H9 (cell line): ENCODE data around the gene LYST. TPM values are rescaled to one million over a fixed set of nuclear protein-coding genes. Genes with fewer than 3 reads are reported as not detected.

Experiments
- DNase-seq: peaks from one replicate; pipeline ENCODE4 v3.0.0-alpha.2; 2017
- H2AFZ ChIP-seq: one replicate; pipeline ENCODE4 v1.6.1; 2013; ENCODE audit warnings: mild to moderate bottlenecking, low read length, control low read depth, moderate library complexity
- H2AK5ac ChIP-seq: 2 replicates; pipeline ENCODE4 v1.6.1; 2013; ENCODE audit warnings: low read length, control low read depth, mixed read lengths; ENCODE audit not compliant: insufficient read length
- H2BK120ac ChIP-seq: one replicate; pipeline ENCODE4 v1.6.1; 2013; ENCODE audit warnings: low read depth, mild to moderate bottlenecking, low read length, control low read depth, inconsistent platforms; ENCODE audit not compliant: poor library complexity, severe bottlenecking
- H2BK12ac ChIP-seq: 2 replicates; pipeline ENCODE4 v1.6.1; 2013; ENCODE audit warnings: low read length, control low read depth, mixed read lengths, low read depth; ENCODE audit not compliant: insufficient read length
- H2BK15ac ChIP-seq: 2 replicates; pipeline ENCODE4 v1.6.1; 2013; ENCODE audit warnings: low read depth, low read length, control low read depth
- H2BK20ac ChIP-seq: one replicate; pipeline ENCODE4 v1.6.1; 2013; ENCODE audit warnings: low read depth, mild to moderate bottlenecking, low read length, control low read depth, inconsistent platforms; ENCODE audit not compliant: poor library complexity, severe bottlenecking
- H2BK5ac ChIP-seq: 2 replicates; pipeline ENCODE4 v1.6.1; 2013; ENCODE audit warnings: low read length, control low read depth, mixed read lengths; ENCODE audit not compliant: insufficient read length
- H3K14ac ChIP-seq: 2 replicates; pipeline ENCODE4 v1.6.1; 2013; ENCODE audit warnings: low read length, control low read depth; ENCODE audit not compliant: insufficient read depth
- H3K18ac ChIP-seq: 2 replicates; pipeline ENCODE4 v1.6.1; 2013; ENCODE audit warnings: low read depth, mild to moderate bottlenecking, mixed read lengths, low read length, control low read depth; ENCODE audit not compliant: insufficient read length
- H3K23ac ChIP-seq: 2 replicates; pipeline ENCODE4 v1.6.1; 2013; ENCODE audit warnings: low read length, control low read depth, mixed read lengths, low read depth; ENCODE audit not compliant: insufficient read length
- H3K23me2 ChIP-seq: 2 replicates; pipeline ENCODE4 v1.6.1; 2013; ENCODE audit warnings: low read depth, mild to moderate bottlenecking, mixed read lengths, low read length, control low read depth; ENCODE audit not compliant: insufficient read length, poor library complexity, severe bottlenecking
- H3K27ac ChIP-seq: 2 replicates; pipeline ENCODE4 v1.5.1; 2013; ENCODE audit warnings: low read length, control low read depth, mixed read lengths, low read depth; ENCODE audit not compliant: insufficient read length
- H3K27me3 ChIP-seq: 2 replicates; pipeline ENCODE4 v1.6.1; 2013; ENCODE audit warnings: low read length, control low read depth, inconsistent platforms; ENCODE audit not compliant: insufficient read depth
- H3K4ac ChIP-seq: 2 replicates; pipeline ENCODE4 v1.6.1; 2013; ENCODE audit warnings: low read depth, mild to moderate bottlenecking, control low read depth, inconsistent platforms, low read length, moderate library complexity
- H3K4me1 ChIP-seq: 2 replicates; pipeline ENCODE4 v1.6.1; 2013; ENCODE audit warnings: low read length, control low read depth, inconsistent platforms; ENCODE audit not compliant: insufficient read depth
- H3K4me2 ChIP-seq: 2 replicates; pipeline ENCODE4 v1.6.1; 2013; ENCODE audit warnings: low read length, control low read depth, mixed read lengths; ENCODE audit not compliant: insufficient read length, insufficient read depth
- H3K56ac ChIP-seq: 2 replicates; pipeline ENCODE4 v1.6.1; 2013; ENCODE audit warnings: low read depth, mild to moderate bottlenecking, mixed read lengths, low read length, control low read depth; ENCODE audit not compliant: insufficient read length
- H3K79me1 ChIP-seq: 2 replicates; pipeline ENCODE4 v1.6.1; 2013; ENCODE audit warnings: low read depth, mild to moderate bottlenecking, moderate library complexity, low read length, control low read depth, inconsistent platforms; ENCODE audit not compliant: insufficient read depth, poor library complexity, severe bottlenecking
- H3K79me2 ChIP-seq: 2 replicates; pipeline ENCODE4 v1.6.1; 2013; ENCODE audit warnings: low read length, control low read depth, inconsistent platforms; ENCODE audit not compliant: insufficient read depth
- H3K9ac ChIP-seq: 2 replicates; pipeline ENCODE4 v1.6.1; 2013; ENCODE audit warnings: low read length, control low read depth, mixed read lengths; ENCODE audit not compliant: insufficient read length; ENCODE audit errors: extremely low read depth
- H3K9me3 ChIP-seq: one replicate; pipeline ENCODE4 v1.6.1; 2013; ENCODE audit warnings: low read depth, low read length, inconsistent platforms; ENCODE audit not compliant: control insufficient read depth
- H3T11ph ChIP-seq: one replicate; pipeline ENCODE4 v1.6.1; 2013; ENCODE audit warnings: mild to moderate bottlenecking, low read length, control low read depth, inconsistent platforms
- H4K20me1 ChIP-seq: one replicate; pipeline ENCODE4 v1.6.1; 2013; ENCODE audit not compliant: control insufficient read depth, insufficient read length, insufficient read depth
- H4K5ac ChIP-seq: 2 replicates; pipeline ENCODE4 v1.6.1; 2013; ENCODE audit warnings: low read depth, mild to moderate bottlenecking, mixed read lengths, low read length, control low read depth; ENCODE audit not compliant: insufficient read length
- H4K8ac ChIP-seq: replicated peaks from 2 replicates; pipeline ENCODE4 v1.6.1; 2013; ENCODE audit warnings: low read length, control low read depth, mixed read lengths, low read depth; ENCODE audit not compliant: insufficient read length
- H4K91ac ChIP-seq: 2 replicates; pipeline ENCODE4 v1.6.1; 2013; ENCODE audit warnings: low read depth, mild to moderate bottlenecking, moderate library complexity, mixed read lengths, low read length, control low read depth; ENCODE audit not compliant: insufficient read length
- H3K27ac Mint-ChIP-seq, 3 experiments: 2 replicates in 2 of 3; 3 replicates in 1 of 3; pipeline ENCODE4 v1.8.0; 2020 to 2021; ENCODE audit warnings: mixed read lengths in 3 of 3, mild to moderate bottlenecking in 1 of 3, moderate library complexity in 1 of 3
- H3K27me3 Mint-ChIP-seq: 2 replicates; pipeline ENCODE4 v1.8.0; 2021; ENCODE audit warnings: low read depth, mild to moderate bottlenecking, moderate library complexity, mixed read lengths
- H3K36me3 Mint-ChIP-seq, 3 experiments: 2 replicates in 2 of 3; 3 replicates in 1 of 3; pipeline ENCODE4 v1.8.0; 2020 to 2021; ENCODE audit warnings: low read depth in 3 of 3, mixed read lengths in 3 of 3; ENCODE audit not compliant: insufficient read depth in 1 of 3
- H3K4me1 Mint-ChIP-seq, 2 experiments: 2 replicates each; pipeline ENCODE4 v1.8.0; 2020; ENCODE audit warnings: mixed read lengths in 2 of 2
- H3K4me3 Mint-ChIP-seq, 2 experiments: 2 replicates in 1 of 2; 3 replicates in 1 of 2; pipeline ENCODE4 v1.8.0; 2020 to 2021; ENCODE audit warnings: mild to moderate bottlenecking in 2 of 2, mixed read lengths in 2 of 2, moderate library complexity in 1 of 2
- H3K9me3 Mint-ChIP-seq, 2 experiments: 2 replicates in 1 of 2; 3 replicates in 1 of 2; pipeline ENCODE4 v1.8.0; 2020; ENCODE audit warnings: mild to moderate bottlenecking in 2 of 2, mixed read lengths in 2 of 2, moderate library complexity in 1 of 2
- WGBS: extraction: QIAGEN DNeasy Blood & Tissue Kit; methylation state at CpG from one replicate; pipeline ENCODE4 v1.1.7; 2013; ENCODE audit warnings: missing lambda C conversion rate, low lambda C conversion rate, mixed read lengths; ENCODE audit not compliant: insufficient read length; ENCODE audit errors: extremely low coverage; 5-methylcytosine and 5-hydroxymethylcytosine counted together
- total RNA-seq: library from RNA; stranded (reverse); gene quantifications from 2 replicates; pipeline ENCODE4 v1.2.1, GENCODE V29; 2021
- TF ChIP-seq, protein P1 (sequence below): fragments of 200-600 bp; sonication (generic); conservative IDR thresholded peaks from 3 replicates; pipeline ENCODE4 v1.8.0; 2021; ENCODE audit warnings: antibody characterized with exemption, mild to moderate bottlenecking

The LYST gene
- total RNA-seq, 1 experiment from 2014 or later = 0.13 TPM

DNA sequence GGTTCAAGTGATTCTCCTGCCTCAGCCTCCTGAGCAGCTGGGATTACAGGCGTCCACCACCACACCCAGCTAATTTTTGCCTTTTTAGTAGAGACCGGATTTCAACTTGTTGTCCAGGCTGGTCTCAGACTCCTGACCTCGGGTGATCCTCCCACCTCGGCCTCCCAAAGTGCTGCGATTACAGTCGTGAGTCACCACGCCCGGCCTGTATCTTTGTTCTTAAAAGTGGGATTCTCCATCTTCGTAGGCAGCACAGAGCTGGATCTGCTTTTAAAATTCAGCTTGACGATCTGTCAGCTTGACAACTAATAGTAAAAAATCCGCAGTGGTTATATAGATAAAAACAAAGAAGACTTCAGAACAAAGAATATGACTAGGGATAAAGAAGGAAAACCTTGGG is 214.3 kb downstream of the LYST start:
- no peak overlapping the region for H3K4me3 Mint-ChIP-seq
- no peak overlapping the region for H3K9ac ChIP-seq
- H3K79me2 ChIP-seq = peaks cover 1% of the 10 kb centered on the region; the same call in 1 of the 2 replicates
- no peak overlapping the region for H2BK5ac ChIP-seq
- H2AFZ ChIP-seq = no peak overlapping the region
- H3K9me3 Mint-ChIP-seq = no peaks in the 10 kb centered on the region; a peak in 1 of 5 replicates
- no peaks in the 10 kb centered on the region for H4K20me1 ChIP-seq
- peaks cover 1% of the 10 kb centered on the region; the same call in 1 of the 2 replicates for H3K4me1 ChIP-seq
- TF ChIP-seq, protein P1, sequence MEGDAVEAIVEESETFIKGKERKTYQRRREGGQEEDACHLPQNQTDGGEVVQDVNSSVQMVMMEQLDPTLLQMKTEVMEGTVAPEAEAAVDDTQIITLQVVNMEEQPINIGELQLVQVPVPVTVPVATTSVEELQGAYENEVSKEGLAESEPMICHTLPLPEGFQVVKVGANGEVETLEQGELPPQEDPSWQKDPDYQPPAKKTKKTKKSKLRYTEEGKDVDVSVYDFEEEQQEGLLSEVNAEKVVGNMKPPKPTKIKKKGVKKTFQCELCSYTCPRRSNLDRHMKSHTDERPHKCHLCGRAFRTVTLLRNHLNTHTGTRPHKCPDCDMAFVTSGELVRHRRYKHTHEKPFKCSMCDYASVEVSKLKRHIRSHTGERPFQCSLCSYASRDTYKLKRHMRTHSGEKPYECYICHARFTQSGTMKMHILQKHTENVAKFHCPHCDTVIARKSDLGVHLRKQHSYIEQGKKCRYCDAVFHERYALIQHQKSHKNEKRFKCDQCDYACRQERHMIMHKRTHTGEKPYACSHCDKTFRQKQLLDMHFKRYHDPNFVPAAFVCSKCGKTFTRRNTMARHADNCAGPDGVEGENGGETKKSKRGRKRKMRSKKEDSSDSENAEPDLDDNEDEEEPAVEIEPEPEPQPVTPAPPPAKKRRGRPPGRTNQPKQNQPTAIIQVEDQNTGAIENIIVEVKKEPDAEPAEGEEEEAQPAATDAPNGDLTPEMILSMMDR = no peak
- H4K5ac ChIP-seq = no peak overlapping the region
- WGBS = no CpG with 5 or more reads among the region's 11 CpGs
- no peak for DNase-seq
- H4K8ac ChIP-seq = no peak overlapping the region
- H3K79me1 ChIP-seq = no peaks in the 10 kb centered on the region
- no peak overlapping the region for H3K56ac ChIP-seq
- H3K23me2 ChIP-seq = peaks cover 20% of the 10 kb centered on the region
- H3K9me3 ChIP-seq = no peaks in the 10 kb centered on the region
- H2BK12ac ChIP-seq = no peak overlapping the region
- H2BK120ac ChIP-seq = no peak overlapping the region
- no peak overlapping the region for H3K23ac ChIP-seq
- no peak overlapping the region for H3K27ac Mint-ChIP-seq
- no peak overlapping the region for H3K14ac ChIP-seq
- H2BK15ac ChIP-seq = no peak overlapping the region
- H3T11ph ChIP-seq = no peak overlapping the region
- peaks cover 0 to 2% (median 0%) of the 10 kb centered on the region in 3 experiments; a peak in 2 of 7 replicates for H3K36me3 Mint-ChIP-seq
- H3K4me2 ChIP-seq = no peak overlapping the region
- no peak overlapping the region for H4K91ac ChIP-seq
- H3K4ac ChIP-seq = no peak overlapping the region
- no peak overlapping the region for H3K27ac ChIP-seq
- peaks cover 27 to 29% of the 10 kb centered on the region in 2 experiments for H3K4me1 Mint-ChIP-seq
- H2AK5ac ChIP-seq = no peak overlapping the region
- H3K27me3 ChIP-seq = no peaks in the 10 kb centered on the region
- H2BK20ac ChIP-seq = no peak overlapping the region
- H3K27me3 Mint-ChIP-seq = peaks cover 30% of the 10 kb centered on the region
- no peak overlapping the region for H3K18ac ChIP-seq
